HG03196 (cell line): ENCODE results near the gene ALS2CL.

Experiments
- ATAC-seq: cut with Tn5 transposase; IDR thresholded peaks from one replicate; pipeline ENCODE4 v1.9.1; 2021; ENCODE audit not compliant: unreplicated experiment

The ALS2CL gene

GRCh38 chr3:46716461-46717441 lies 23.3 kb upstream of the ALS2CL start:
- ATAC-seq, result no peak

- ATAC-seq, result no peak
Measured at GRCh38 chr3:46715507-46716175, 22.2 kb upstream of the ALS2CL start.

- ATAC-seq, result no peak
Measured at GRCh38 chr3:46714728-46715506, 21.4 kb upstream of the ALS2CL start.

- ATAC-seq, result no peak
Measured at GRCh38 chr3:46713898-46714552, 20.5 kb upstream of the ALS2CL start.

- no peak for ATAC-seq
Measured at GRCh38 chr3:46713050-46713897, 19.8 kb upstream of the ALS2CL start.

- ATAC-seq, result no peak
Measured at GRCh38 chr3:46712191-46713049, 18.9 kb upstream of the ALS2CL start.

GRCh38 chr3:46711760-46712159 lies 18.3 kb upstream of the ALS2CL start:
- ATAC-seq, result no peak

GRCh38 chr3:46711305-46711704 lies 17.8 kb upstream of the ALS2CL start:
- ATAC-seq, result no peak

GRCh38 chr3:46710671-46711295 lies 17.3 kb upstream of the ALS2CL start:
- ATAC-seq, result no peak

- no peak for ATAC-seq
Measured at GRCh38 chr3:46710229-46710628, 16.8 kb upstream of the ALS2CL start.

GRCh38 chr3:46709721-46710120 lies 16.2 kb upstream of the ALS2CL start:
- no peak for ATAC-seq

GRCh38 chr3:46709157-46709654 lies 15.7 kb upstream of the ALS2CL start:
- ATAC-seq, result no peak

GRCh38 chr3:46708401-46709156 lies 15.1 kb upstream of the ALS2CL start:
- ATAC-seq, result no peak

GRCh38 chr3:46707601-46708011 lies 14.1 kb upstream of the ALS2CL start:
- ATAC-seq, result no peak

GRCh38 chr3:46706771-46707582 lies 13.5 kb upstream of the ALS2CL start:
- no peak for ATAC-seq

- no peak for ATAC-seq
Measured at GRCh38 chr3:46705751-46706552, 12.5 kb upstream of the ALS2CL start.
